HEK293T (cell line): ENCODE measurements around the gene NOL9.
"Not testable (repeated sequence)": the region's sequence is repeated elsewhere in the genome, so short reads cannot be mapped to it uniquely, and the experiment has no call there.

ENCODE experiments used
- CTCF ChIA-PET: fragments of 350-600 bp; formaldehyde crosslinking; extraction: SDS; loops from one replicate; lab custom pipeline; 2021; ENCODE audit warnings: antibody characterized with exemption, inconsistent platforms; lab: Yijun Ruan, JAX
- POLR2A ChIA-PET: fragments of 350-600 bp; formaldehyde crosslinking; extraction: SDS; loops from one replicate; lab custom pipeline; 2020; ENCODE audit warnings: antibody characterized with exemption, inconsistent platforms; lab: Yijun Ruan, JAX
- DNase-seq: peaks from one replicate; pipeline ENCODE4 v3.0.0; 2012; ENCODE audit warnings: mixed read lengths; ENCODE audit errors: extremely low spot score
- ARNT ChIP-seq: fragments of 450-650 bp; IDR thresholded peaks from 2 replicates; pipeline ENCODE4 v1.6.1; 2017; ENCODE audit warnings: mild to moderate bottlenecking
- BHLHE40 ChIP-seq: fragments of 450-650 bp; IDR thresholded peaks from 2 replicates; pipeline ENCODE4 v1.6.1; 2016; ENCODE audit warnings: mild to moderate bottlenecking, moderate library complexity, borderline replicate concordance
- CTBP1 ChIP-seq: fragments of 450-650 bp; IDR thresholded peaks from 2 replicates; pipeline ENCODE4 v1.6.1; 2016; ENCODE audit warnings: borderline replicate concordance
- ELF4 ChIP-seq: fragments of 450-650 bp; IDR thresholded peaks from 2 replicates; pipeline ENCODE4 v1.6.1; 2017; ENCODE audit warnings: antibody characterized with exemption
- FOXA1 ChIP-seq: fragments of 450-650 bp; IDR thresholded peaks from 2 replicates; pipeline ENCODE4 v1.6.1; 2016; ENCODE audit warnings: mild to moderate bottlenecking
- FOXK2 ChIP-seq: fragments of 450-650 bp; IDR thresholded peaks from 2 replicates; pipeline ENCODE4 v1.6.1; 2016; ENCODE audit warnings: mild to moderate bottlenecking
- FOXM1 ChIP-seq: fragments of 450-650 bp; IDR thresholded peaks from 2 replicates; pipeline ENCODE4 v1.6.1; 2017; ENCODE audit warnings: mild to moderate bottlenecking, borderline replicate concordance
- HDGF ChIP-seq: fragments of 450-650 bp; IDR thresholded peaks from 2 replicates; pipeline ENCODE4 v1.6.1; 2017; ENCODE audit warnings: antibody characterized with exemption, borderline replicate concordance
- L3MBTL2 ChIP-seq: fragments of 450-650 bp; conservative IDR thresholded peaks from 2 replicates; pipeline ENCODE4 v1.6.1; 2016; ENCODE audit warnings: mild to moderate bottlenecking
- LEF1 ChIP-seq: fragments of 450-650 bp; IDR thresholded peaks from 2 replicates; pipeline ENCODE4 v1.6.1; 2017; ENCODE audit warnings: mild to moderate bottlenecking, borderline replicate concordance
- NFRKB ChIP-seq: fragments of 450-650 bp; IDR thresholded peaks from 2 replicates; pipeline ENCODE4 v1.6.1; 2016; ENCODE audit warnings: mild to moderate bottlenecking, moderate library complexity
- SP1 ChIP-seq: fragments of 450-650 bp; IDR thresholded peaks from 2 replicates; pipeline ENCODE4 v1.6.1; 2017
- SUZ12 ChIP-seq: fragments of 450-650 bp; IDR thresholded peaks from 2 replicates; pipeline ENCODE4 v1.6.1; 2016; ENCODE audit warnings: mild to moderate bottlenecking
- TARDBP ChIP-seq: fragments of 450-650 bp; IDR thresholded peaks from 2 replicates; pipeline ENCODE4 v1.6.1; 2016
- ZNF384 ChIP-seq: fragments of 450-650 bp; IDR thresholded peaks from 2 replicates; pipeline ENCODE4 v1.6.1; 2016
- TF ChIP-seq, protein P1 (sequence below): fragments of 450-650 bp; IDR thresholded peaks from 2 replicates; pipeline ENCODE4 v1.6.1; 2016

The NOL9 gene

DNA sequence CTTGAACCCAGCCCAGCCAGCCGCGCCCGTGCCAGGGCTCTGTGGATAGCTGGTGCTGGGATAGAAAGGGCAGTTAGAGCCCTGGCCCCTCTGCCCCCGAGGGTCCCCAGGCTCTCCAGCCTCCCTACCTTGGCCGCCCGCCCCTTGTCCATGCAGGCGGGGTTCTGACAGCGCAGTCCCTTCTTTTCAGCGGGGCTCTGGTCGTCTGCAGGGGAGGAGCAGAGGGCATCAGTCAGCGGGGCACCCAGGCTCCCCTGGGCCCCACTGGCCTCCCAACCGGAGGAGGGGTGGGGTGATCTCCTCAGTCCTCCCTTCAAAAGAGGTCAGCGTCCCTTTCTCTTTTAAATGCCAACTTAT is 58.0 kb downstream of the NOL9 start:
- no peak for DNase-seq
- ChIA-PET POLR2A (no interaction called here), CTCF (no interaction called here)
- TF ChIP-seq, protein P1, sequence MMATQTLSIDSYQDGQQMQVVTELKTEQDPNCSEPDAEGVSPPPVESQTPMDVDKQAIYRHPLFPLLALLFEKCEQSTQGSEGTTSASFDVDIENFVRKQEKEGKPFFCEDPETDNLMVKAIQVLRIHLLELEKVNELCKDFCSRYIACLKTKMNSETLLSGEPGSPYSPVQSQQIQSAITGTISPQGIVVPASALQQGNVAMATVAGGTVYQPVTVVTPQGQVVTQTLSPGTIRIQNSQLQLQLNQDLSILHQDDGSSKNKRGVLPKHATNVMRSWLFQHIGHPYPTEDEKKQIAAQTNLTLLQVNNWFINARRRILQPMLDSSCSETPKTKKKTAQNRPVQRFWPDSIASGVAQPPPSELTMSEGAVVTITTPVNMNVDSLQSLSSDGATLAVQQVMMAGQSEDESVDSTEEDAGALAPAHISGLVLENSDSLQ, result no peak
- TF ChIP-seq FOXM1 (no peak), SUZ12 (no peak), BHLHE40 (no peak), ZNF384 (no peak), ARNT (no peak), LEF1 (no peak), L3MBTL2 (no peak), CTBP1 (no peak), HDGF (no peak), TARDBP (no peak), FOXA1 (no peak)

DNA sequence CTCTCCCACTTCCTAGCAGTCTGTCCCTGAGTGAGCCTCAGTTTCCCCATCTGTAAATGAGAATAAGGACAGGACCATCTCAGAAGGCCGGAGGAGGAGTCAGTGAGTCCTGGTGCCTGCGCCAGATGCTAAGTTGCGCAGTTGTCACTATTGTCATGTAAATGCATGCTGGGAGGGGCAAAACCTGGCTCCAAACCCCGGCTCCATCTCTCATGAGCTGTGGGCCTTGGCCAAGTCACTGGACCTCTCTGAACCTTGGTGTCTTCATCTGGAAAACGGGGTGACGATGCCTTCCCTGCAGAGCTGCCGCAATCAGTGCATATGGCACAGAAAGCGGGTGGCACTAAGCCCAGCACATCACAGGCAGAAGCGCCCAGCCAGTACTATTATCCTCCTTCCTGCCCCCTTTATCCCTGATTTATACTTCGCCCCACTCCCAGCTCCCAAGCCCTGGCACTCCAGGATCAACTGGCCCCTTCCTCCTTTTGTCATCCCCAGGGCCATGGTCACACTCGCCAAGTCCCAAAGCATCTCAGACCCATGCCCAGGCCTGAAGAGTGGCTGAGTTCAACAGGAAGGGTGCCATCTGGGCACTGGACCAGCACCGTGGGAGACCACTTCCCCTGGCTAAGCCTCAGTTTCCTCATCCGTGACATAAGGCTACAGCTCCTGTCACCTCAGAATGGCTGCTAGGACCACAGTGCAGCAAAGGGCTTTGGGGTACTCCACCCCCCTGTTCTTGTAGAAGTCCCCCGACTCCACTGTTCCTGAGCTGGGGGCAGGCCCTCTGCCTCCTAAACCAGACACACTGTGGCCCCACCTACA is 58.6 kb downstream of the NOL9 start:
- DNase-seq, result no peak
- TF ChIP-seq ELF4, result no peak
- TF ChIP-seq, protein P1, result no peak
- no peak for TF ChIP-seq SP1
- no peak for TF ChIP-seq SUZ12
- no peak for TF ChIP-seq BHLHE40
- TF ChIP-seq LEF1, result no peak
- no peak for TF ChIP-seq L3MBTL2
- TF ChIP-seq NFRKB, result no peak
- POLR2A ChIA-PET, result no interaction called here
- CTCF ChIA-PET, result no interaction called here

DNA sequence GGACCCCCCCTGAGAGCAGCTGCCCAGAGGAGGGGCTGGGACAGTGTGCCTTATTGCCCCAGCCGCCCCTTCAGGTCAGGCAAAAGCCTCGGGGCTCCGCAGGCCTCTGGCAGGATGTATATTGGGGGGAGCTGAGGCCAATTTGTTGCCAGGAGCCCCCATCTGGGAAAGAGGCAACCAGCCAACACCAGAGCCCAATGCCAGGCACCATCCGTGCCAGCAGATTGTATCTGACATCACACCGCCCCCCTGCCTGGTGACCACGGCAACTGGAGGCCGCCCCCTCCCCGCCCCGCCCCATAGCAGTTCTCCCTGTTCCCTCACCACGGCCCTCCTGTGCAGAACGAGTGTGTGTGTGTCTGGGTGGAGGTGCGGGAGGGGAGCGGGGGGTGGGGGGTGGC is 59.3 kb downstream of the NOL9 start:
- ChIA-PET CTCF (no interaction called here), POLR2A (no interaction called here)
- DNase-seq, result no peak
- TF ChIP-seq LEF1, result no peak
- no peak for TF ChIP-seq SUZ12
- TF ChIP-seq HDGF, result no peak
- TF ChIP-seq BHLHE40, result no peak
- no peak for TF ChIP-seq CTBP1

DNA sequence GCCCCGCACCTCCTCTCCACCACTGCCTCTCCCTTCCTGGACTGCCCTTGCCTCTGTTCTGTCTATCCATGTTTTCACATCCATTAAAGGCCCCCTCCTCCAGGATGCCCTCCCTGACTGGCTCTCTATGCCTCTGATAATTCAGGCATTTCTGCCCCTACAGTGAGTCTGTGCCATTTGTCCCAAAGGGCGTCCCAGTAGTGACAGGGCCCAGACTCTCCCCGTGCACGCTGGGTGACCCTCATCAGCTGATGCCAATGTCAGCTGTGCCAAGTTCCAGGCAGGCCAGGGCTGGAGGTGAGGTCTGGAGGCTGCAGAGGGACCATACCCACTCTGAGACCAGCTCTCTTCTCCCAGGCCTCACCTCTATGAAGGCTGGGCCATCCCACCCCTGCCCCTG is 59.7 kb downstream of the NOL9 start:
- POLR2A ChIA-PET, result no interaction called here
- TF ChIP-seq ZNF384 (no peak), L3MBTL2 (no peak), NFRKB (no peak), BHLHE40 (no peak), LEF1 (no peak), FOXA1 (no peak), CTBP1 (no peak), SUZ12 (no peak), FOXM1 (no peak)
- CTCF ChIA-PET, result interaction anchor here (0.7 kb wide), 1 partner anchor 62 kb away, joined by 6 read pairs; no protein-coding TSS in a partner anchor
- no peak for DNase-seq

DNA sequence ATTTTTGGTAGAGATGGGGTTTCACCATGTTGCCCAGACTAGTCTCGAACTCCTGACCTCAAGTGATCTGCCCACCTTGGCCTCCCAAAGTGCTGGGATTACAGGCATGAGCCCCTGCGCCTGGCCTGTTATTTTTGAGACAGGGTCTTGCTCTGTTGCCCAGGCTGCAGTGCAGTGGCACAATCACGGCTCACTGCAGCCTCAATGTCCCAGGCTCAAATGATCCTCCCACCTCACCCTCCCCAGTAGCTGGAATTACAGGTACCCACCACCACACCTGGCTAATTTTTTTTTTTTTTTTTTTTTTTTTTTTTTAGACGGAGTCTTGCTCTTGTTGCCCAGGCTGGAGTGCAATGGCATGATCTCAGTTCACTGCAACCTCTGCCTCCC is 60.5 kb downstream of the NOL9 start:
- POLR2A ChIA-PET, DNase-seq: not testable (repeated sequence)
- CTCF ChIA-PET, result interaction anchor here (0.7 kb wide), 1 partner anchor 62 kb away, joined by 6 read pairs; no protein-coding TSS in a partner anchor

DNA sequence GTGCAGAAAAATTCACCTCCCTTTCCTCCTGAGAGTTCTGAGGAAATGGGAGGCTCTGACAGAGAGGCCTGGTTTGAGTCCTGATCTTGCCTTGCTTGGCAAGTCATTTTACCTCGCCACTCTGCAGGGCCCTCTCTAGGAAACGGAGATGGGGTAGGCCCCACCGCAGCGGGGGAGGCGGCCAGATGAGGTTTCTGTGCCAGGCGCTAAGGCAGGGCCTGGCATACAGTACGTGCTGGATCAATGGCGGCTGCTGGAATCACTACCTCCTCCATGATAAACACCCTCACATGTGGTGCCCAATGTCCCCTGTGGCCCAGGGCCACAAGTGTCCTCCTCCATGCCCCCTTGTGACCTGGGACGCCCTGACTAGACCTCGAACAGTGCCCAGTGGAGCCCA is 62.3 kb downstream of the NOL9 start:
- TF ChIP-seq L3MBTL2, result no peak
- TF ChIP-seq BHLHE40, result no peak
- TF ChIP-seq SUZ12, result no peak
- no peak for TF ChIP-seq HDGF
- no peak for TF ChIP-seq FOXA1
- TF ChIP-seq, protein P1, result no peak
- no peak for TF ChIP-seq LEF1
- TF ChIP-seq ELF4, result no peak
- no peak for TF ChIP-seq FOXK2
- TF ChIP-seq SP1, result no peak
- no peak for TF ChIP-seq TARDBP
- TF ChIP-seq NFRKB, result no peak
- no peak for DNase-seq
- ChIA-PET CTCF (interaction anchor here (1.0 to 2.1 kb wide), 3 partner anchors 54 to 155 kb away, joined by 3 to 7 read pairs (median 4); no protein-coding TSS in a partner anchor), POLR2A (interaction anchor here (1.0 to 2.1 kb wide), 4 partner anchors 10 to 124 kb away, joined by 3 to 6 read pairs (median 5); no protein-coding TSS in a partner anchor)

DNA sequence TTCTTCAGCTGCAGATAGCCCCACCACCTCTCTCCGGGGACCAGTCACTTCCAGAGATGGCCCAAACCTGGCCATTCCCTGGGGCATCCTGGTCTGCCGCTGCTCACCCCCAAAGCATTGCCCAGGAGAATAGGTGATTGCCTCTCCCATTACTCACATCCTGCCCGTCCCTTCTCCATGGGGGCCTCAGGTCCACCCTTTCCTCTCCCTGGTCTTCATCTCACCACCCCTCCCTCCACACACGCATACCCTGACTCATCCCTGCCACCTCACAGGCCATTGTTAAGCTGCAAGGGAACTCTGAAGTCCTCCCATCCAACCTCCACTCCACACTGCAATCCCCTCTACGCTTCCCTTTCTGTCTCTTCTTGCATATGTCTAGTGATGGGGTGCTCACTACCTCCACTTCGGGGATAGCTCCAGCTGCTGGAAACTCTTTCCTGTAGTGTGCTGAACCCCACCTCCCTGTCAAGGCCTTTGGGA is 62.8 kb downstream of the NOL9 start, which contains the start of gene PLEKHG5:
Gene PLEKHG5 (minus strand): TSS at position 188 of the 483 bp plus-strand sequence. CDS start 14,096 bp downstream, outside the sequence.
- DNase-seq, result no peak
- TF ChIP-seq, protein P1, result no peak
- TF ChIP-seq BHLHE40, result no peak
- no peak for TF ChIP-seq L3MBTL2
- no peak for TF ChIP-seq ARNT
- TF ChIP-seq SUZ12, result no peak
- no peak for TF ChIP-seq HDGF
- no peak for TF ChIP-seq CTBP1
- no peak for TF ChIP-seq LEF1
- no peak for TF ChIP-seq FOXM1
- TF ChIP-seq NFRKB, result no peak
- no peak for TF ChIP-seq SP1
- TF ChIP-seq FOXK2, result no peak
- no peak for TF ChIP-seq TARDBP
- no peak for TF ChIP-seq ELF4
- CTCF ChIA-PET, result interaction anchor here (1.0 to 2.2 kb wide), 4 partner anchors 8 to 155 kb away, joined by 3 to 9 read pairs (median 6); no protein-coding TSS in a partner anchor
- POLR2A ChIA-PET, result interaction anchor here (1.0 to 2.1 kb wide), 7 partner anchors 8 to 124 kb away, joined by 3 to 6 read pairs (median 4); partner anchors contain the start of gene HES2
